ENCODE results near the gene ZC3H12C. TPM values are rescaled to one million over a fixed set of nuclear protein-coding genes. Genes with fewer than 3 reads are reported as not detected.
"Not testable (repeated sequence)": the region's sequence is repeated elsewhere in the genome, so short reads cannot be mapped to it uniquely, and the experiment has no call there.

ZC3H12C gene
- total and polyA plus RNA-seq, 9 donors, result 2.5 to 21.0 (median 16.2) TPM

DNA sequence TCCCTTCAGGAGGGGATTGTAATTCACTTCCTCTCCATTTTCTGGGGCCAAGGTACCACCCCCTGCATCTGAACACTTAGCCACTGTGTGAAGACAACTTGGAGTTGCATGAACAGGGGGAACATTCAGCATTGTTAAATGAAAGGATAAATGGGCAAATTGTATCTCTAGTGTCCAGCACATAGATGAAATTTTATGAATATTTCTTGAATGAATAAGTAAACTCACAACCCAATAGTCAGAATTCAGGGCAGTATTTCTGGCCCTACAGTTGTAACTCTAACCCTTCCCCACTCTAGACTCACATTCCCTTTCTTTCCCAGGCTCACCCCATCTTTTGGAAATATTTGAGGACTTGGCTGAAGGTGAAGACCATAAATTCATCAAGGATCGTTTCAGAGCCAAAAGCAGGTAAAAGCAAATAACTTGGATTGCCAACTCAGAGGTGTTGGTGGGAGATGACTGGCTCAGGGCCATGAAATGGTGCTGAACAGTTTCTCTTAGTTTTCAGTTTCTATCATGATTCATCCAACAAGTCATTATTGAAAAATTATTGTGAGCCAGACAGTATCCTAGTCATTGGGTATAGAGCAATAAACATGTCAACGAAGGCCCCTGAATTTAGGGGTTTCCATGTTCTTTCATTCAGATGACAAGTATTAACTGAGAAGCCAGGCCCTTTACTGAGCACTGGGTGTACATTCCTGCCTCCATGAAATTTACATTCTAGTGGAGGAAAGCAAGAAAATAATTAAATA, 33.3 kb upstream of the ZC3H12C start:
- no peaks in the 10 kb centered on the region for H3K9me3 ChIP-seq
- no peak for TF ChIP-seq EP300 (IDR thresholded peaks at IDR 0.05)
- TF ChIP-seq, protein P1, sequence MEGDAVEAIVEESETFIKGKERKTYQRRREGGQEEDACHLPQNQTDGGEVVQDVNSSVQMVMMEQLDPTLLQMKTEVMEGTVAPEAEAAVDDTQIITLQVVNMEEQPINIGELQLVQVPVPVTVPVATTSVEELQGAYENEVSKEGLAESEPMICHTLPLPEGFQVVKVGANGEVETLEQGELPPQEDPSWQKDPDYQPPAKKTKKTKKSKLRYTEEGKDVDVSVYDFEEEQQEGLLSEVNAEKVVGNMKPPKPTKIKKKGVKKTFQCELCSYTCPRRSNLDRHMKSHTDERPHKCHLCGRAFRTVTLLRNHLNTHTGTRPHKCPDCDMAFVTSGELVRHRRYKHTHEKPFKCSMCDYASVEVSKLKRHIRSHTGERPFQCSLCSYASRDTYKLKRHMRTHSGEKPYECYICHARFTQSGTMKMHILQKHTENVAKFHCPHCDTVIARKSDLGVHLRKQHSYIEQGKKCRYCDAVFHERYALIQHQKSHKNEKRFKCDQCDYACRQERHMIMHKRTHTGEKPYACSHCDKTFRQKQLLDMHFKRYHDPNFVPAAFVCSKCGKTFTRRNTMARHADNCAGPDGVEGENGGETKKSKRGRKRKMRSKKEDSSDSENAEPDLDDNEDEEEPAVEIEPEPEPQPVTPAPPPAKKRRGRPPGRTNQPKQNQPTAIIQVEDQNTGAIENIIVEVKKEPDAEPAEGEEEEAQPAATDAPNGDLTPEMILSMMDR (IDR thresholded peaks at IDR 0.05), result no peak
- no peak for TF ChIP-seq POLR2A (IDR thresholded peaks at IDR 0.05)
- H3K4me1 ChIP-seq (ENCODE audit: insufficient read depth), result no peaks in the 10 kb centered on the region
- no peaks in the 10 kb centered on the region for H3K36me3 ChIP-seq
- no peak overlapping the region for H3K27ac ChIP-seq
- H3K4me3 ChIP-seq, result no peak overlapping the region
- 77 to 81% (median 81%) methylated on average over 2 of the region's 2 CpGs for WGBS, 3 donors
- intact Hi-C loops (cut with DNase I), result loop anchor here in 1 of 4 donors (5.0 kb wide), 1 partner anchor 758 kb away; no protein-coding TSS in a partner anchor
- no peak for DNase-seq
- no peaks in the 10 kb centered on the region for H3K27me3 ChIP-seq

GRCh38 chr11:110061296-110061695, 31.9 kb upstream of the ZC3H12C start:
- Histone ChIP-seq H3K9me3 (no peaks in the 10 kb centered on the region), H3K4me3 (no peak overlapping the region), H3K4me1 (ENCODE audit: insufficient read depth) (no peaks in the 10 kb centered on the region), H3K36me3 (no peaks in the 10 kb centered on the region), H3K27me3 (no peaks in the 10 kb centered on the region), H3K27ac (no peak overlapping the region)
- TF ChIP-seq EP300 (IDR thresholded peaks at IDR 0.05), result no peak
- no peak for TF ChIP-seq POLR2A (IDR thresholded peaks at IDR 0.05)
- TF ChIP-seq, protein P1 (IDR thresholded peaks at IDR 0.05), result no peak
- 66 to 74% (median 70%) methylated on average over 1 of the region's 1 CpG for WGBS, 3 donors
- no peak for DNase-seq
- intact Hi-C loops (cut with DNase I), result loop anchor here in 1 of 4 donors (5.0 kb wide), 1 partner anchor 759 kb away; no protein-coding TSS in a partner anchor

- H3K4me1 ChIP-seq (ENCODE audit: insufficient read depth), result no peaks in the 10 kb centered on the region
- no peaks in the 10 kb centered on the region for H3K27me3 ChIP-seq
- DNase-seq, result no peak
- no peaks in the 10 kb centered on the region for H3K9me3 ChIP-seq
- WGBS, 3 donors, result 90 to 91% (median 91%) methylated on average over 3 of the region's 3 CpGs
- H3K36me3 ChIP-seq, result no peaks in the 10 kb centered on the region
- TF ChIP-seq, protein P1 (IDR thresholded peaks at IDR 0.05), result no peak
- TF ChIP-seq EP300 (IDR thresholded peaks at IDR 0.05), result no peak
- no peak for TF ChIP-seq POLR2A (IDR thresholded peaks at IDR 0.05)
- no peak overlapping the region for H3K4me3 ChIP-seq
- intact Hi-C loops (cut with DNase I), result loop anchor here in 1 of 4 donors (5.0 kb wide), 1 partner anchor 760 kb away; no protein-coding TSS in a partner anchor
- no peak overlapping the region for H3K27ac ChIP-seq
These were observed 30.9 kb upstream of the ZC3H12C start for GRCh38 chr11:110062247-110062646.

GRCh38 chr11:110065189-110065588, 28.0 kb upstream of the ZC3H12C start:
- TF ChIP-seq, protein P1 (IDR thresholded peaks at IDR 0.05), result no peak
- no peak for TF ChIP-seq EP300 (IDR thresholded peaks at IDR 0.05)
- TF ChIP-seq POLR2A (IDR thresholded peaks at IDR 0.05), result no peak
- DNase-seq, result no peak
- intact Hi-C loops (cut with DNase I), result no loop called here
- no peaks in the 10 kb centered on the region for H3K4me1 ChIP-seq (ENCODE audit: insufficient read depth)
- WGBS, 3 donors, result 56 to 68% (median 59%) methylated on average over 2 of the region's 2 CpGs
- no peak overlapping the region for H3K27ac ChIP-seq
- no peak overlapping the region for H3K4me3 ChIP-seq
- H3K36me3 ChIP-seq, result no peaks in the 10 kb centered on the region
- H3K27me3 ChIP-seq, result no peaks in the 10 kb centered on the region
- no peaks in the 10 kb centered on the region for H3K9me3 ChIP-seq

DNA sequence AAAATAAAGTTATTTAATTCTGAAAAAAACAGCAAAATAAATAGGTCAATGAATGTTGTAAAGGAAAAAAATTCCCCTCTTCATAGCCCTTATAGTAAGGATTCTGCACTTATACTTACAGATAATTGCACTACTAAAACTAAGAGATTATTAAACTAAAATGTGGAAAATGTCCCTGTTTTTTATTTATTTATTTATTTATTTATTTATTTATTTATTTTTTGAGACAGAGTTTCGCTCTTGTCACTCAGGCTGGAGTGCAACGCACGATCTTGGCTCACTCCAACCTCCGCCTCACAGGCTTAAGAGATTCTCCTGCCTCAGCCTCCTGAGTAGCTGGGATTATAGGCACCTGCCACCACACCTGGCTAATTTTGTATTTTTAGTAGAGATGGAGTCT, 25.2 kb upstream of the ZC3H12C start:
- H3K9me3 ChIP-seq; DNase-seq; H3K36me3 ChIP-seq; H3K27me3 ChIP-seq; H3K4me3 ChIP-seq; H3K4me1 ChIP-seq (ENCODE audit: insufficient read depth); intact Hi-C loops (cut with DNase I); H3K27ac ChIP-seq: not testable (repeated sequence)
- WGBS, 3 donors, result 97 to 99% (median 97%) methylated on average over 4 of the region's 4 CpGs

Measured in ovary (tissue), 9 donors.